HCT116 (cell line): ENCODE data around the gene ADARB2. TPM values are rescaled to one million over a fixed set of nuclear protein-coding genes. Genes with fewer than 3 reads are reported as not detected.
"Not testable (repeated sequence)": the region's sequence is repeated elsewhere in the genome, so short reads cannot be mapped to it uniquely, and the experiment has no call there.

ENCODE experiments used
- ATAC-seq: fragments of 200-7000 bp; cut with Tn5 transposase; 2 replicates; pipeline ENCODE4 v1.9.1; 2020; ENCODE audit warnings: mild to moderate bottlenecking, moderate library complexity
- BruUV-seq: library from RNA; stranded (reverse); fragments of 400-500 nt; replicated peaks from 2 replicates; lab custom pipeline; 2021; lab: Mats Ljungman, UMichigan
- CTCF ChIA-PET: fragments of 300-600 bp; sonication (Branson Sonifier 250); formaldehyde crosslinking; loops from one replicate; lab custom pipeline; 2021; ENCODE audit warnings: antibody characterized with exemption; lab: Charles Lee
- POLR2A ChIA-PET: fragments of 300-600, 350-600 bp; sonication (Branson Sonifier 250); formaldehyde crosslinking; loops from one replicate; lab custom pipeline; 2021; ENCODE audit warnings: antibody characterized with exemption; lab: Charles Lee
- RAD21 ChIA-PET, 2 experiments: fragments of 300-600 bp; sonication (Branson Sonifier 250); formaldehyde crosslinking; loops; one replicate each; lab custom pipeline; 2023; ENCODE audit warnings: low total read pairs in 2 of 2; ENCODE audit not compliant: uncharacterized antibody in 2 of 2, unreplicated experiment in 2 of 2, low non-redundant PET in 1 of 2; lab: Charles Lee
- DNase-seq: peaks from one replicate; pipeline ENCODE4 v3.0.0-alpha.2; 2010; ENCODE audit warnings: low read depth, low spot score
- H2AFZ ChIP-seq: fragments of 200-600 bp; shearing (Covaris generic), sonication (generic); 2 replicates; pipeline ENCODE4 v1.6.1; 2017; ENCODE audit warnings: low read depth, mixed run types, mixed read lengths, antibody characterized with exemption, low read length; ENCODE audit not compliant: poor library complexity, severe bottlenecking
- H3K27ac ChIP-seq: 2 replicates; pipeline ENCODE4 v1.5.1; 2012; ENCODE audit warnings: low read depth, low read length
- H3K27me3 ChIP-seq: fragments of 200-600 bp; sonication (generic); 2 replicates; pipeline ENCODE4 v1.6.1; 2016; ENCODE audit warnings: mixed run types, low read length, mixed read lengths; ENCODE audit not compliant: insufficient read depth
- H3K36me3 ChIP-seq, 2 experiments: fragments of 200-500 bp in 1 of 2; fragments of 200-600 bp in 1 of 2; sonication (Bioruptor generic) in 1 of 2; sonication (generic) in 1 of 2; 2 replicates each; pipeline versions ENCODE4 v1.5.1 to v1.6.1; 2014 to 2016; ENCODE audit warnings: low read length in 2 of 2, inconsistent platforms in 1 of 2, mixed read lengths in 1 of 2, mixed run types in 1 of 2; ENCODE audit not compliant: insufficient read depth in 2 of 2, control insufficient read depth in 1 of 2
- H3K4me1 ChIP-seq, 2 experiments: fragments of 200-600 bp in 1 of 2; sonication (generic) in 1 of 2; 2 replicates each; pipeline versions ENCODE4 v1.5.1 to v1.6.1; 2012 to 2017; ENCODE audit warnings: low read length in 2 of 2, inconsistent platforms in 1 of 2, mild to moderate bottlenecking in 1 of 2, mixed read lengths in 1 of 2, mixed run types in 1 of 2, moderate library complexity in 1 of 2; ENCODE audit not compliant: insufficient read depth in 2 of 2, control insufficient read depth in 1 of 2
- H3K4me2 ChIP-seq: fragments of 200-600 bp; sonication (generic); 2 replicates; pipeline ENCODE4 v1.6.1; 2017; ENCODE audit warnings: mixed run types, low read length, mixed read lengths
- H3K4me3 ChIP-seq, 2 experiments: fragments of 200-600 bp in 1 of 2; sonication (generic) in 1 of 2; replicated peaks in 1 of 2; 2 replicates each; pipeline ENCODE4 v1.5.1; 2011 to 2016; ENCODE audit warnings: low read length in 2 of 2, control low read depth in 1 of 2, low read depth in 1 of 2, mild to moderate bottlenecking in 1 of 2, mixed read lengths in 1 of 2, mixed run types in 1 of 2
- H3K79me2 ChIP-seq: fragments of 200-600 bp; sonication (generic); 2 replicates; pipeline ENCODE4 v1.6.1; 2017; ENCODE audit warnings: mild to moderate bottlenecking, mixed run types, low read length, moderate library complexity, mixed read lengths; ENCODE audit not compliant: insufficient read depth
- H3K9ac ChIP-seq: fragments of 200-600 bp; sonication (generic); 2 replicates; pipeline ENCODE4 v1.6.1; 2016; ENCODE audit warnings: low read length, mixed read lengths
- H3K9me2 ChIP-seq: fragments of 200-600 bp; sonication (generic), shearing (Covaris generic); 2 replicates; pipeline ENCODE4 v1.6.1; 2017; ENCODE audit warnings: mixed run types, mild to moderate bottlenecking, moderate library complexity; ENCODE audit not compliant: insufficient read depth
- H3K9me3 ChIP-seq, 2 experiments: fragments of 200-500 bp in 1 of 2; fragments of 200-600 bp in 1 of 2; sonication (Bioruptor generic) in 1 of 2; sonication (generic) in 1 of 2; 2 replicates each; pipeline ENCODE4 v1.6.1; 2014 to 2017; ENCODE audit warnings: low read length in 2 of 2, mixed read lengths in 2 of 2, inconsistent platforms in 1 of 2, low read depth in 1 of 2, mild to moderate bottlenecking in 1 of 2, mixed run types in 1 of 2, moderate library complexity in 1 of 2; ENCODE audit not compliant: control insufficient read depth in 1 of 2, insufficient read depth in 1 of 2
- H4K20me1 ChIP-seq: fragments of 200-600 bp; sonication (generic), shearing (Covaris generic); 2 replicates; pipeline ENCODE4 v1.6.1; 2017; ENCODE audit warnings: mixed run types, mild to moderate bottlenecking, moderate library complexity; ENCODE audit not compliant: insufficient read depth
- ATF3 ChIP-seq: IDR thresholded peaks from 2 replicates; pipeline ENCODE4 v1.6.1; 2012
- CBX3 ChIP-seq: IDR thresholded peaks from 2 replicates; pipeline ENCODE4 v1.6.1; 2012; ENCODE audit warnings: low read depth
- CEBPB ChIP-seq: IDR thresholded peaks from 2 replicates; pipeline ENCODE4 v1.6.1; 2012; ENCODE audit warnings: low read depth
- CTCF ChIP-seq, 3 experiments: fragments of 200-600 bp in 1 of 3; sonication (generic) in 1 of 3; IDR thresholded peaks in 2 of 3; conservative IDR thresholded peaks in 1 of 3; 2 replicates each; pipeline ENCODE4 v1.5.1; 2012 to 2017; ENCODE audit warnings: low read depth in 2 of 3, low read length in 2 of 3, antibody characterized with exemption in 1 of 3, borderline replicate concordance in 1 of 3, control low read depth in 1 of 3, mild to moderate bottlenecking in 1 of 3, mixed read lengths in 1 of 3, mixed run types in 1 of 3, moderate library complexity in 1 of 3; ENCODE audit not compliant: insufficient read depth in 1 of 3
- EGR1 ChIP-seq: IDR thresholded peaks from 2 replicates; pipeline ENCODE4 v1.6.1; 2012; ENCODE audit warnings: low read depth
- ELF1 ChIP-seq: IDR thresholded peaks from 2 replicates; pipeline ENCODE4 v1.6.1; 2012; ENCODE audit warnings: low read depth, borderline replicate concordance
- EZH2 ChIP-seq: fragments of 200-600 bp; sonication (generic); IDR thresholded peaks from 2 replicates; pipeline ENCODE4 v1.6.1; 2017; ENCODE audit warnings: antibody characterized with exemption, mixed run types
- EZH2phosphoT487 ChIP-seq: fragments of 200-600 bp; IDR thresholded peaks from 2 replicates; pipeline ENCODE4 v1.6.1; 2018; ENCODE audit warnings: antibody characterized with exemption, borderline replicate concordance
- FOSL1 ChIP-seq: IDR thresholded peaks from 2 replicates; pipeline ENCODE4 v1.6.1; 2012; ENCODE audit warnings: low read depth
- MAX ChIP-seq: IDR thresholded peaks from 2 replicates; pipeline ENCODE4 v1.6.1; 2012
- POLR2A ChIP-seq: IDR thresholded peaks from 2 replicates; pipeline ENCODE4 v1.7.0; 2011; ENCODE audit warnings: borderline replicate concordance; ENCODE audit not compliant: insufficient read depth, insufficient read length; ENCODE audit errors: extremely low read depth
- POLR2AphosphoS5 ChIP-seq: IDR thresholded peaks from 2 replicates; pipeline ENCODE4 v1.6.1; 2011; ENCODE audit warnings: mild to moderate bottlenecking, low read depth, low read length, moderate library complexity
- RAD21 ChIP-seq: IDR thresholded peaks from 2 replicates; pipeline ENCODE4 v1.6.1; 2012; ENCODE audit warnings: low read depth, mild to moderate bottlenecking
- SIN3A ChIP-seq: IDR thresholded peaks from 2 replicates; pipeline ENCODE4 v1.6.1; 2012; ENCODE audit warnings: low read depth
- SP1 ChIP-seq: IDR thresholded peaks from 2 replicates; pipeline ENCODE4 v1.6.1; 2012; ENCODE audit warnings: low read depth
- YY1 ChIP-seq: IDR thresholded peaks from 2 replicates; pipeline ENCODE4 v1.6.1; 2011; ENCODE audit warnings: low read length, low read depth, moderate library complexity, mild to moderate bottlenecking; ENCODE audit not compliant: insufficient replicate concordance; ENCODE audit errors: extremely low read depth
- ZBTB33 ChIP-seq: IDR thresholded peaks from 2 replicates; pipeline ENCODE4 v1.6.1; 2011; ENCODE audit warnings: mild to moderate bottlenecking, low read length, moderate library complexity; ENCODE audit not compliant: insufficient replicate concordance; ENCODE audit errors: extremely low read depth
- ZFX ChIP-seq: fragments of 450-650 bp; IDR thresholded peaks from 2 replicates; pipeline ENCODE4 v1.6.1; 2017
- ZNF274 ChIP-seq: fragments of 200-500 bp; sonication (Bioruptor generic); IDR thresholded peaks from 2 replicates; pipeline ENCODE4 v1.6.1; 2014; ENCODE audit warnings: mild to moderate bottlenecking, low read depth, low read length, inconsistent platforms
- intact Hi-C: fragments of 100-400 bp; cut with micrococcal nuclease; formaldehyde crosslinking; loops from 2 replicates; pipeline ENCODE4 v1.10.0; 2022
- total RNA-seq: library from RNA; stranded (reverse); gene quantifications from one replicate; pipeline ENCODE4 v1.2.1, GENCODE V29; 2021; ENCODE audit not compliant: unreplicated experiment

ADARB2 gene
- total RNA-seq, 1 experiment from 2014 or later: not detected

GRCh38 chr10:1327759-1328158 is 409.6 kb downstream of the ADARB2 start:
- Histone ChIP-seq H3K27me3 (peaks cover 31% of the 10 kb centered on the region), H3K36me3 (no peaks in the 10 kb centered on the region), H3K4me2 (no peak overlapping the region), H3K27ac (no peak overlapping the region), H3K79me2 (no peaks in the 10 kb centered on the region), H4K20me1 (no peaks in the 10 kb centered on the region), H3K4me3 (no peak overlapping the region), H2AFZ (no peak overlapping the region), H3K9ac (no peak overlapping the region), H3K4me1 (no peaks in the 10 kb centered on the region), H3K9me2 (no peaks in the 10 kb centered on the region), H3K9me3 (no peaks in the 10 kb centered on the region)
- intact Hi-C loops: no loop called here
- POLR2A ChIA-PET: no interaction called here
- ATAC-seq (no peak), DNase-seq (no peak)
- no peak for TF ChIP-seq RAD21
- TF ChIP-seq SIN3A: no peak
- no peak for TF ChIP-seq MAX
- no peak for TF ChIP-seq CEBPB
- TF ChIP-seq EGR1: no peak
- no peak for TF ChIP-seq FOSL1
- no peak for TF ChIP-seq EZH2phosphoT487
- no peak for TF ChIP-seq EZH2
- TF ChIP-seq POLR2A: no peak
- TF ChIP-seq CTCF (IDR thresholded peaks at IDR 0.05 in 2 of 3, conservative IDR thresholded peaks at IDR 0.05 in 1 of 3; ENCODE audit: borderline replicate concordance in 1 of 3, insufficient read depth in 1 of 3, low read depth in 2 of 3, low read length in 2 of 3): no peak
- TF ChIP-seq YY1: no peak
- TF ChIP-seq POLR2AphosphoS5: no peak
- no peak for TF ChIP-seq CBX3
- no peak for TF ChIP-seq ATF3
- no peak for TF ChIP-seq ZNF274
- no peak for TF ChIP-seq SP1
- no peak for TF ChIP-seq ZFX
- no peak for TF ChIP-seq ZBTB33
- no peak for TF ChIP-seq ELF1
- BruUV-seq: no TSS peak
- RAD21 ChIA-PET: no interaction called here
- CTCF ChIA-PET: no interaction called here

GRCh38 chr10:1326514-1326913 is 410.8 kb downstream of the ADARB2 start:
- H3K4me2 ChIP-seq, H3K4me1 ChIP-seq, RAD21 ChIA-PET, DNase-seq, H2AFZ ChIP-seq, H3K4me3 ChIP-seq, H4K20me1 ChIP-seq, H3K9me3 ChIP-seq, H3K36me3 ChIP-seq, intact Hi-C loops, H3K27ac ChIP-seq, CTCF ChIA-PET, ATAC-seq, BruUV-seq, H3K9ac ChIP-seq, H3K9me2 ChIP-seq, POLR2A ChIA-PET, H3K79me2 ChIP-seq: not testable (repeated sequence)
- H3K27me3 ChIP-seq: peaks cover 34% of the 10 kb centered on the region
